Neural progenitor cell (in vitro differentiated cells): ENCODE measurements around the gene SLC46A1. TPM values are rescaled to one million over a fixed set of nuclear protein-coding genes. Genes with fewer than 3 reads are reported as not detected.
A peak's percentile ranks its signal among the peaks of the same experiment; 100 is the strongest.

Source experiments
- DNase-seq: peaks from one replicate; pipeline ENCODE4 v3.0.0-alpha.2; 2016; ENCODE audit warnings: low spot score
- H2AFZ ChIP-seq: fragments of 200-600 bp; sonication (generic); replicated peaks from 2 replicates; pipeline ENCODE4 v1.6.1; 2016; ENCODE audit warnings: antibody characterized with exemption
- H3F3A ChIP-seq: fragments of 200-600 bp; sonication (generic); 2 replicates; pipeline ENCODE4 v1.6.1; 2016; ENCODE audit warnings: antibody characterized with exemption, low read depth
- H3K27ac ChIP-seq: fragments of 200-600 bp; sonication (generic); 2 replicates; pipeline ENCODE4 v1.5.1; 2016; ENCODE audit warnings: mild to moderate bottlenecking
- H3K27me3 ChIP-seq: fragments of 200-600 bp; sonication (generic); 2 replicates; pipeline ENCODE4 v1.6.1; 2016; ENCODE audit warnings: mild to moderate bottlenecking, moderate library complexity
- H3K36me3 ChIP-seq: fragments of 200-600 bp; sonication (generic); 2 replicates; pipeline ENCODE4 v1.5.1; 2016
- H3K4me1 ChIP-seq: fragments of 200-600 bp; sonication (generic); 2 replicates; pipeline ENCODE4 v1.6.1; 2016; ENCODE audit warnings: mixed run types
- H3K4me2 ChIP-seq: fragments of 200-600 bp; sonication (generic); 2 replicates; pipeline ENCODE4 v1.6.1; 2016
- H3K4me3 ChIP-seq: fragments of 200-600 bp; sonication (generic); 2 replicates; pipeline ENCODE4 v1.5.1; 2016
- H3K79me2 ChIP-seq: fragments of 200-600 bp; sonication (generic); 2 replicates; pipeline ENCODE4 v1.6.1; 2016; ENCODE audit warnings: low read depth
- H3K9ac ChIP-seq: fragments of 200-600 bp; sonication (generic); 2 replicates; pipeline ENCODE4 v1.6.1; 2016
- H3K9me3 ChIP-seq: fragments of 200-600 bp; sonication (generic); 2 replicates; pipeline ENCODE4 v1.5.1; 2016; ENCODE audit warnings: low read depth
- H4K20me1 ChIP-seq: fragments of 200-600 bp; sonication (generic); 2 replicates; pipeline ENCODE4 v1.6.1; 2016; ENCODE audit warnings: low read depth
- H3K27ac Mint-ChIP-seq: 3 replicates; pipeline ENCODE4 v1.8.0; 2021; ENCODE audit warnings: mixed read lengths
- H3K27me3 Mint-ChIP-seq: 2 replicates; pipeline ENCODE4 v1.8.0; 2022; ENCODE audit warnings: low read depth, mild to moderate bottlenecking, inconsistent platforms, moderate library complexity, mixed read lengths; ENCODE audit not compliant: insufficient read depth
- H3K36me3 Mint-ChIP-seq: 3 replicates; pipeline ENCODE4 v1.8.0; 2021; ENCODE audit warnings: mixed read lengths
- H3K4me1 Mint-ChIP-seq: 3 replicates; pipeline ENCODE4 v1.8.0; 2021; ENCODE audit warnings: mixed read lengths
- H3K4me3 Mint-ChIP-seq: 3 replicates; pipeline ENCODE4 v1.8.0; 2021; ENCODE audit warnings: mild to moderate bottlenecking, moderate library complexity, mixed read lengths
- H3K9me3 Mint-ChIP-seq: 3 replicates; pipeline ENCODE4 v1.8.0; 2020; ENCODE audit warnings: mixed read lengths
- CTCF ChIP-seq: fragments of 200-600 bp; sonication (generic); IDR thresholded peaks from 2 replicates; pipeline ENCODE4 v1.5.1; 2017; ENCODE audit warnings: antibody characterized with exemption, mild to moderate bottlenecking
- EZH2 ChIP-seq: fragments of 200-600 bp; sonication (generic); IDR thresholded peaks from 2 replicates; pipeline ENCODE4 v1.6.1; 2017; ENCODE audit warnings: antibody characterized with exemption, mild to moderate bottlenecking, moderate library complexity
- EZH2phosphoT487 ChIP-seq: fragments of 200-600 bp; sonication (generic); IDR thresholded peaks from 2 replicates; pipeline ENCODE4 v1.6.1; 2017; ENCODE audit warnings: antibody characterized with exemption
- total RNA-seq: library from RNA; depleted of rRNA; stranded (reverse); fragments of >200 nt; gene quantifications from 2 replicates; pipeline ENCODE4 v1.2.3, GENCODE V29; 2015; ENCODE audit warnings: low replicate concordance

The SLC46A1 gene
- total RNA-seq, 1 donor from 2014 or later = 2.4 TPM

GRCh38 chr17:28357901-28358197 is 48.2 kb downstream of the SLC46A1 start:
- Histone ChIP-seq H3K9ac (peak overlapping the region; percentile 84), H2AFZ (peak overlapping the region; percentile 81), H3K36me3 (peaks cover 7% of the 10 kb centered on the region), H4K20me1 (no peaks in the 10 kb centered on the region), H3K27me3 (no peaks in the 10 kb centered on the region), H3K4me3 (peak overlapping the region; percentile 83), H3F3A (no peaks in the 10 kb centered on the region), H3K79me2 (peaks cover 32% of the 10 kb centered on the region), H3K4me1 (peaks cover 13% of the 10 kb centered on the region), H3K4me2 (peak overlapping the region; percentile 92), H3K27ac (no peak overlapping the region), H3K9me3 (no peaks in the 10 kb centered on the region)
- no peak for DNase-seq
- peaks cover 18% of the 10 kb centered on the region for H3K4me1 Mint-ChIP-seq
- no peaks in the 10 kb centered on the region for H3K9me3 Mint-ChIP-seq
- no peak for TF ChIP-seq EZH2phosphoT487
- no peak for TF ChIP-seq EZH2
- no peak for TF ChIP-seq CTCF
- H3K27ac Mint-ChIP-seq = peak overlapping the region; percentile 28
- peak overlapping the region; percentile 96 for H3K4me3 Mint-ChIP-seq
- peaks cover 8% of the 10 kb centered on the region for H3K36me3 Mint-ChIP-seq
- H3K27me3 Mint-ChIP-seq = no peaks in the 10 kb centered on the region

- Histone ChIP-seq H3K4me2 (peak within 1 kb of the TSS; percentile 92), H2AFZ (peak within 1 kb of the TSS; percentile 81), H3K36me3 (peaks cover 10% of the 10 kb centered on the region), H4K20me1 (no peaks in the 10 kb centered on the region), H3K9me3 (no peaks in the 10 kb centered on the region), H3K27me3 (no peaks in the 10 kb centered on the region), H3K79me2 (peaks cover 32% of the 10 kb centered on the region), H3K4me3 (peak within 1 kb of the TSS; percentile 83), H3K9ac (peak within 1 kb of the TSS; percentile 84), H3K4me1 (peaks cover 13% of the 10 kb centered on the region), H3K27ac (no peak within 1 kb of the TSS), H3F3A (no peaks in the 10 kb centered on the region)
- TF ChIP-seq EZH2phosphoT487 (no peak), EZH2 (peak; percentile 30), CTCF (peak; percentile 7)
- H3K27ac Mint-ChIP-seq = peak within 1 kb of the TSS; percentile 44
- H3K4me1 Mint-ChIP-seq = peaks cover 18% of the 10 kb centered on the region
- no peaks in the 10 kb centered on the region for H3K27me3 Mint-ChIP-seq
- H3K9me3 Mint-ChIP-seq = no peaks in the 10 kb centered on the region
- H3K4me3 Mint-ChIP-seq = peak within 1 kb of the TSS; percentile 96
- H3K36me3 Mint-ChIP-seq = peaks cover 8% of the 10 kb centered on the region
- DNase-seq = peak; percentile 98
These were observed 48.7 kb downstream of the SLC46A1 start, which contains the start of gene POLDIP2 for GRCh38 chr17:28357061-28357900. Gene POLDIP2 (minus strand): TSS chr17:28357527. CDS start chr17:28357448, 79 bp downstream.

- peaks cover 4% of the 10 kb centered on the region for H3K4me1 ChIP-seq
- Mint-ChIP-seq H3K27ac (no peak overlapping the region), H3K27me3 (no peaks in the 10 kb centered on the region), H3K4me3 (no peak overlapping the region), H3K36me3 (peaks cover 17% of the 10 kb centered on the region), H3K9me3 (no peaks in the 10 kb centered on the region), H3K4me1 (peaks cover 10% of the 10 kb centered on the region)
- TF ChIP-seq CTCF = no peak
- TF ChIP-seq EZH2 = no peak
- TF ChIP-seq EZH2phosphoT487 = no peak
- no peak overlapping the region for H3K4me2 ChIP-seq
- H3K9ac ChIP-seq = no peak overlapping the region
- H4K20me1 ChIP-seq = peaks cover 19% of the 10 kb centered on the region
- H3K27me3 ChIP-seq = no peaks in the 10 kb centered on the region
- DNase-seq = no peak
- H3F3A ChIP-seq = peaks cover 15% of the 10 kb centered on the region
- H3K9me3 ChIP-seq = no peaks in the 10 kb centered on the region
- no peaks in the 10 kb centered on the region for H3K79me2 ChIP-seq
- H3K36me3 ChIP-seq = peaks cover 6% of the 10 kb centered on the region
- H3K27ac ChIP-seq = no peak overlapping the region
- H2AFZ ChIP-seq = no peak overlapping the region
- no peak overlapping the region for H3K4me3 ChIP-seq
These were observed 55.7 kb downstream of the SLC46A1 start for GRCh38 chr17:28350271-28350670.
